Inflammatory macrophage treated with lipopolysaccharide for 1 hour (primary cell): ENCODE results near the gene IMPA2.
"Not testable (repeated sequence)": the region's sequence is repeated elsewhere in the genome, so short reads cannot be mapped to it uniquely, and the experiment has no call there.

Experiments
- DNase-seq, 2 donors: peaks; one replicate each; pipeline ENCODE4 v3.0.0-alpha.2; 2020 to 2022

IMPA2 gene

DNA sequence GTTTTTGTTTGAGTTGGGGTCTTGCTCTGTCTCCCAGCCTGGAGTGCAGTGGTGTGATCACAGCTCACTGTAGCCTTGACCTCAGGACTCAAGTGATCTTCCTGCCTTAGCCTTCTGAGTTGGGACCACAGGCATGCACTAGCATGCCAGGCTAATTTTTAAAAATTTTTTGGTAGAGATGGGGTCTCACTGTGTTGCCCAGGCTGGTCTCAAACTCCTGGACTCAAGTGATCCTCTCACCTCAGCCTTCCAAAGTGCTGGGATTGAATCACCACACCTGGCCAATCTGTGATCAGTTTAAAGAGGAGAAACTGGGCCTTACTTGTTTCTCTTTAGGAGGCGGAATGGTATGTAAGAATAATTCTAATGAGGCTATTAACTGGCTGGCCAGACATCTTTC, 49.9 kb downstream of the IMPA2 start:
- DNase-seq = no peak

DNA sequence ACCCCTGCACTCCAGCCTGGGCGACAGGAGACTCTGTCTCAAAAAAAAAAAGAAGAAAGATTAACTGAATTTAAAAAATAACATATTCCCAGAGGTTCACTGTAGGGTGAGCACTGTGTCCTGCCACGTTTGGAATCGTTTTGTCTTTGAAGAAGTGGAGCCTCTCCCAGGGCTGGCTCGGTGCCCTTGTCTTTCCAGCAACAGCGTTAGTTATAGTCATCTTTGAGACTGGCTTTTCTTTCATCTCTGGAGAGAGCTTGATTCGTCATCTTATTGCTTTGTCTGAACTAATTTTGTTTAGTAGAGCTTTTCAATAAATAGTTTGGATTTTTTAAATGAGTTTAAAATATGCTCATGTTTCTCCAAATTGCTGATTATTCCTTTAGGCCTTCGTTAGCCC, 50.5 kb downstream of the IMPA2 start:
- no peak for DNase-seq

DNA sequence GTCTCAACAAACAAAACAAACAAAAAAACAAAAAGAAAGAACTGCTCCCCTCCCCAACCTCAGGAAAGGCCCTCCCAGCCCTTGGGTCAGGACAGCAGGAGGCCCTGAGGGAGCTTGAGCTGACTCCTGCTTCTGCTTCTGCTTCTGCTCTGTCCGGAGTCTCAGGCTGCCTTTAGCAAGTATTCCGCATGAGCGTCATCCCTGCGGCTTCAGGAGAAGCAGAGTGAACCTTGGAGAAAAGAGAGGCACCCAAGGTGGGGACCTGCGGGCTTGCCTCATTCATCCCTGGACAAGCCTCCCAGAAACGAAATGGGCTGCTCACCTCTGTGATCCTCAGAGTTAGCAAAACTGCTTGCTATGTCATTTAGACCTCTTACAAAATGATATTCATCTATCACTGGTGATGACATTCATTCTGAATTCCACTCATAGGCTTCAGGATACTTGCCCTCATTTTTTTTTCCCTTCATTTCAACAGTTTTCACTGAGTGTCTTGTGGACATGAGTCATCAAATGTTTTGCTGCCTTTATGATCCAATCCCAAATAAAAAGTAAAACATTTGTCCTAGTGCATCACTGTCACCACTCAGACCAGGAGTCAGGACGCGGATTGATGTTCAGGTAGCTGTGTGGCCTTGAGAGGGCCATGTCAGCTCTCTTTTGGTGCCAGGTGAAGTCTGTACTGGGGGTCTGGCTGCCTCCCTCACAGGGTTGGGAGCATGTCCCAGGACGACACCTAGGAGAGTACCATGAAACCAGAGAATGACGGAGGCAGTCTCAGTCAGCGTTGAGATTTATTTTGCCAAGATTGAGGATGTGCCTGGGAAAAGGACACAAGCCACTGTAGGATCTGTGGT, 51.7 kb downstream of the IMPA2 start:
- DNase-seq = peak in 1 of 2 donors; percentile 30

DNA sequence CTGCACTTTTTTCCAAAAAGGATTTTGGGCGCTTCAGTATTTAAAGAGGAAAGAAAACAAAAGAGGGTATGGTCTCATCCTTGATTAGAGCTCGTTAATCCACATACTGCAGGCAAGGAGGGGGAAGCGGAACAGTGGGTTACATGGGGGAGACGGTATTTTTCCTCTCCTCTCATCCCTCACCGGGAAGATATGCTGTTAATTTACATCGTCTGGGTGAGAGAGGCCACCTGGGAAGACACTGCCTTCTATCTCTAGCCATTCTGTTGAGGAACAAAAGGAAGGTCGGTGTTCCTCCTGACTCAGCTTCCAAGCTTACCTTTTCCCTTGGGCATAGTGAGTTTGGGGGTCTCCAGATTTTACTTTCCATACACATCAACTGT, 52.3 kb downstream of the IMPA2 start:
- DNase-seq = no peak

DNA sequence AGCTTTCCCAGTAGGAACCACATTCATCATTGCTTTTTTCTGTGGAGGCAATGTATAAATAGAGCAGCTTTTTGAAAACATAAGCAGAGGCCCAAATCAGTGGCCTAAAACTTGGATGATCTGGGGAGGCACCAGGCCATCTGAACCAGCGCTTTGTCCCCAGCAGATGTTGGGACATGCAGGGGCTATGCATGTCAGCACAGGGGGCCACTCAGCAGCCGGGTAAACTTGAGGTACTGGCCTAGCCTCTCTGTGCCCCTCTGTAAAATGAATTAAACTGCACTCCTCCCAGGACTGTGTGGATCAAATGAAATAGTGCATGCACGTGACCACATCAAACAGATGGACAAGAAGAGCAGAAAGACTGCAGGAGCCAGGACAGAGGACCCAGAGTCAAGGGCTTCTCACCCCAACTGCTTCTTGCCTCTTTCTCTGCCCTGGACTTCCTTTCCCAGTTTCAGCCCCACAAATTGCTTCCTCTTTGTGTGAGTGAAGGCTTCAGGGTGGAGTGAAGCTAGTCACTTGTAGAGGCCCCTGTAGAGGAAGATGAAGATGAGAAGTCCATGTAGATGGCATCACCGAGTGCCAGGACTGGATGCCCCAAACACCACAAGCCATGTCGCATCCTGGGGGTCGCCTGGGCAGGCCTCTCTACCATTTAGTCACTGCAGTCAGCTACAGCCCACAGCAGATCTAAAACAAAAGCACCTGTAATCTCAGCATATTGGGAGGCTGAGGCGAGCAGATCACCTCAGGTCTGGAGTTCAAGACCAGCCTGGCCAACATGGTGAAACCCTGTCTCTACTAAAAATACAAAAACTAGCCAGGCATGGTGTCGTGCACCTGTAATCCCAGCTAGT, 53.2 kb downstream of the IMPA2 start:
- peak in 1 of 2 donors; percentile 39 for DNase-seq

DNA sequence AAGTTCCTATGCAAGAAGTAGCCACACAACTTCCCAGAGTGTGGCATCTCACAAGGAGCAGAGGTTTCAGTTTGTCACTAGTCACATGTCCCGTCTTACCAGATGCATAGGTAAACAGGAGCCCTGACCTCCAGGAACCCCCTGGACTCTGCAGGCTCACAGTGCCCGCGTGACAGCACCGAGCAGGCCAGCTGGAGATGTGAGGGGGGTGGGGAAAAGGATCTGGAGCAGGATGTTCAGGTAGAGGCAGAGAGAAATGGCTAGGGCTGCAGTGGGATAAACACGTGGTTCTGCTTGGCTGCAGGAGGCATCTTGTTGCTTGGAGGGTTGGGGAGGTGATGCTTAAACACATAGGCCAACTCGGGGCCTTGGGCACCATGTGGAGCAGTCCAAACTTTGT, 54.2 kb downstream of the IMPA2 start:
- no peak for DNase-seq

DNA sequence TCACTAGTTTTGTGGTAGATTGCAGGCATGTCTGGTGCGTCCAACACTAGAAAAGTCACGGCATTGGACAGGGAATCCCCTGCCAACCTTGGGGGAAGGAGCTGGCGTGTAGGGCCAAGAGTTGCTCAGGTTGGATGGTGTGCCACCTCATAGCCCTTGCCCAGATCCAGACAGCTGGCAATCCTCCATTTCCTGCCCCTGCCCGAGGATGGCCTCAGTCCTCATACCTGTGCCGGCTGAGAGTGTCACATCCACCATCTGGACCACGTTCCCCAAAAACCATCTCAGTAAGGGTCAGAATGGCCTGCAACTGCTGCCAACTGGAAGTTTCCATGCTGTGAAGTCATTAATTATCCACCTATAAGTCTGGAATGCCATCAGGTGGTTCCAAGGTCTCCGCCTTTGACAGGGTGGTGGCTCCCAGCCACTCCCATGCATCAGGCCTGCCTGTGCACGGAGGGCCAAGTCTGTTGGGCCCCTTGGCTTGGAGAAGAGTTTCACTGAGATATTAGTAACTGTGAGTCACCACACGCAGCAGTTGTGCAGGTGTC, 55.0 kb downstream of the IMPA2 start:
- no peak for DNase-seq

DNA sequence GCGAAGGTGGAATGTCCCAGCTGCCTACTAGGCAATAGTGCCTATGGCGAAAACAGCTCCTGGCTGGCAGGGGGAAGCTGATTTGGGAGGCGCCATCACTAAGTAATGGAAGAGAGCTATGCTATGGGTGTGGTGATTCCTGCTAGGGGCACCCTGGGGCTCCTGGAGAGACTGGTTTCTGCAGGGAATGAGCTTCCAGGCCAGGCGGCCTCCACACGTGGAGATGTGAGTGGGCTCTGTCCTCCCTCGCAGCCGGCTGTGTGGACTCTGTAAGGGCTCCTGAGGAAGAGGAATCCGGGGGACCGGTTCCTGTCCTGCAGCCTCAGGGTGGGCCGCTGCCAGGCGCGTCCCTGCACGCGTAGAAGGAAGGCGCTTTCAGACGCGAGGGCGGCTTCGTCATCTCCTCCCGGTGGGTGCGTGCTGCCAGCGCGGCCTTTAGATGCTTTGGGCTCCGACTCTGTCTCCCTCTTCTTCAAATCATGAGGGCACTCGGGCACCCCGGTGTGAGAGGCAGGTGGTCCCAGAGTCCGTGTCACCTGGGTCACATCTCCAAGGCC, 56.9 kb downstream of the IMPA2 start:
- DNase-seq = no peak

DNA sequence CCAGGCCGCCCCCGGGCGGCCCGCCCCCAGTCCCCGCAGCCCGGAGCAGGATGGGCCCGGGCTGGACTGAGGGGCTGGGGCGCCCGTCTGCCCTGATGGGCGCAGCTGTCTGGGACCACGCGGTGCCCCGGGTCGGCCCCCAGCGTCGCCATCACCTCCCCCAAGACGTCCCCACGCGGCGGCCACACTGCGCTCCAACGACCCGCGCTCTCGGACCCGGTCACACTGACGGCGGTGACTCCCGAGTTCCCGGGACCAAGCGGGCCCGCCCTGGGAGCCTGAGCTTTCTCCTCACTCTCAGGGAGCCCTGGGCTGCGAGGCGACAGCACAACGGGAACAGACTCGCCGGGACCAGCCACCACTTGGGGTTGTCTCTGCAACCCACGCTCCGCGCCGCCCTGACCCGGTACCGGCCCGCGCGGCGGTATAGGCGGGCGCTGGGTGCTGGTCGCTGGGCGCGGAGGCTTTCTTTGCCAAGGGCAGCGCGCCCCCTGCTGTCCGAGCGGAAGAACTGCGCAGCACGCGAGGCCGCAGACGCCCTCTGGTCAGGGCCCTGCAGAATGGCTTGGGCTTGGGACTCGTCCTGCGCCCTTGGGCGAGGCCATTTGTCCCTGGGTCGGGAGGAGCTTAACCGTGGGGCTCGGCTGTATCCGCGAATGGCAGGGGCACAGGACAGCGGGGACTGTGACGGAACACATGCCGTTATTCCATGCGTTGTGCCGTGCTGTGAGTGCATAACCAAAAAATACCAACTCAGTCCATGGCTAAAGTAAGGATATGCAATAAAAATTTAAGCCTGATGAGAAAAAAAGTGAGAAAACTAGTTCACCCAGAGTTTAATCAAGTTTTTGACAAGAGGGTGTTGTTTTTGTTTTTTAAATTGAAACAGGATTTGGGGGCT, 57.6 kb downstream of the IMPA2 start:
- peak; percentile 65 to 87 for DNase-seq

DNA sequence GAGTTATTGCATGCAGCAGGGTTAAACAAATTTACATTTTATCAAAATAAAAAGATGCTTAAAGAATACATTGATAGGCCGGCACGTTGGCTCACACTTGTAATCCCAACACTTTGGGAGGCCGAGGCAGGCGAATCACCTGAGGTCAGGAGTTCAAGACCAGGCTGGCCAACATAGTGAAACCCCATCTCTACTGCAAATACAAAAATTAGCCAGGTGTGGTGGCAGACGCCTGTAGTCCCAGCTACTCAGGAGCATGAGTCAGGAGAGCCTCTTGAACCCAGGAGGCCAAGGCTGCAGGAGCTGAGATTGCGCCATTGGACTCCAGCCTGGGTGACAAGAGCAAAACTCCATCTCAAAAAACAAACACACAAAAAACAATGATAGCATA, 58.2 kb downstream of the IMPA2 start:
- not testable (repeated sequence) for DNase-seq

DNA sequence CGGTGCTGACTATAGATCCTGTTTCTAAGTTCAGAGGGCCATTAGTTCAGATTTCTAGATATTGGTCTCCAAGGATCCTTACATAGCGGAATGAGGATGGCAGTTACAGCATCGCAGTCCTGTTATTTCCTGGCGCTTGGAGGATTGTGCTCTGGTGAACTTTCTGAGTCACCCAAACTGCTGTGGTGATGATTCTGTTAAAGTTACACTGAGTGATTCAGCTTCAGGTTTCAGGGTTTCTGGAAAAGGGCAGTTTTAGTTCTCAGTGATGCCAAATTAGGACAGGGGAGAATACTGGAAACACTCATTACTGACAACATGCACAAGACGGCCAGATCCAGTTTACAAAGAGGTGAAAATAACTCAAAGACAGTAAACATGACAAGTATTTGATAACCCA, 60.3 kb downstream of the IMPA2 start:
- DNase-seq = no peak

DNA sequence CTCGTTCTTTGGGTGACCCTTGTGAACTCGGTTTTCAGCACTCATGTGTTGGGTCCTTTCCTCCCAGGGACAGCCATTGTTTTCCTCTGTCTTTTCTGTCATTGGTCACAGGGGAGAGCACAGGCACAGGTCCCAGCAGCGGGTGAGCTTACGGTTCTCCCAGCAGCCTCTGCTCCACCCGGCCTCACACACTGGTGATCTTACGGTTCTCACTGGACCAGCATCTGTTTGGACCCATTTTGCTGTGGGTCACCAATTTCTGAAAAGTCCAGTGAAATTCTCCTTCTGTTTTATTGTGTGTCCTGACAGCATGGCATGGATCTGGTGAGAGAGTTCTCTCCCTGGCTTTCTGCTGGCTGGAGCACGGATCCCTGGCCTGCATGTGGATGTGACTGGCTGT, 62.5 kb downstream of the IMPA2 start:
- no peak for DNase-seq

DNA sequence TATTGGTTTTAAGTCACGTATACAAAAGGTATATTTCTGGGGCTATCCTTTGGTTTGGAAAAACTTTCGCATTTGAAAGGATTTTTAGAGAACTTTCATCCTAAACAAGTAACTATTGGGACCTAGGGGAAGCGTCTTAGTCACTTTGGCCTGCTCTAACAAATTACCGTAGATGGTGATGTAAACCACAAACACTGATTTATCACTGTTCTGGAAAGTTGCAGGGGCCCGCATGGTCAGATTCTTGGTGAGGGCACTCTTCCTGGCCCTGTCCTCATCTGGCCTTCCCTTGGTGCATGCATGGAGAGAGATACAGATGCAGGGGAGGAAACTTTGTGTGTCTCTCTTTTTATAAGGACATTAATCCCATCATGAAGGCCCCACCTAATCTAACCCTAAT, 63.3 kb downstream of the IMPA2 start:
- no peak for DNase-seq

DNA sequence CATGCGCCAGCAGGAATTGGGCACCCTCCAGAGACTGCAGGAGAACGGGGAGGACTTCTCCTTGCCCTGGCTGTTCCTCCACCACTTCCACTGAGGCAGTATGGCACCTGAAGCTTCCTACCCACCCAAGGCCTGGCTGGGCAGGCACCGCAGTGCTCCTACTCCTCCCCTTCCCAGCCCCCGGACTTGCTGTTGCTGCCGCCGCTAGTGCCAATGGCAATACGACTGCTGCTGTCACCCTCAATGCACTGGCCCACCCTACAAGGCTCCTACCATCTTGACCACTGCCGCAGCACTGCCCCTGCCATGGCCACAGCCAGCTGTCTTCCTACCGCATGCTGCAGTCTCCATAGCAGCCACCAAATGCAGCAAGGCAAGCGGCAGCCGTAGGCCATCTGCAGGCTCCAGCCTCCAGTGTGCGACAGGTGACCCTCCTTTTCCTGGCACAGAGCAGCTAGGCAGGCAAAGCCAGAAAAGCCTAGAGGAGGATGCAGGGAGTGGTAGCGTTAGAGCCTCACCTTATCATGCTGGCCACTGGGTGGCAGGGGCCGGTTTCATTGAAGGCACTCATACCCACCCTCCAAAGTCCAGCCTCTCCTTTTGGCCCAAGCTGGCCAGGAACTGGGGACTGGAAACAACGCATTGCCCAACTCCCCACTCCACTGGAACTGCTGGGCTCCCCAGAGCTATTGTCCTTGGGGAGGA, 64.9 kb downstream of the IMPA2 start:
- no peak for DNase-seq

DNA sequence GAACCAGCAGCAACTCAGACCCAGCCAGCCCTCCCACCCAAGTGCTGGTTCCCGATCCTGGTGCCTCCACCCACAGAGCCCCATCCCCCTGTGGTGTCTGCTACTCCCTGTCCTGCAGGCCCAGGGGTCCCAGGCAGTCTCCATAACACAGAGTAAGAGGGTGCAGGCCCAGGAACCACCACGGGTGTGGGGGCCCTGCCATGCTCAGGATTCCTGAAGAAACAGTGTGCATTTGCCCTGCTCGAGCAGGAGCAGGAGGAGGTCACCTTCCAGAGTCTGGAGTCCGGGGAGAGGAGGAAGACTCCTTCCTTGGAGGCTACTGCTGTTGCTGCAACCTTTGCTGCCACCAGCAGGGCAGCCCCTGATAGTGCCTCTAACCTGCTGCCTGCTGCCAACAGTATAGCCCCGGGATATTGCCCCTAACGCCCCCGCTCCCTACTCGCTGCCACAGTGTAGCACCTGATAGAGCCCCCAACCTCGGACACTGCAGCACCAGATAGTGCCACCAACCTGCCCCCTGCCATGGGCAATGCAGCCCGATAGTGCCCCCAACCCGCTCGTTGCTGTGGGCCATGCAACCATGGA, 65.5 kb downstream of the IMPA2 start:
- DNase-seq = no peak

DNA sequence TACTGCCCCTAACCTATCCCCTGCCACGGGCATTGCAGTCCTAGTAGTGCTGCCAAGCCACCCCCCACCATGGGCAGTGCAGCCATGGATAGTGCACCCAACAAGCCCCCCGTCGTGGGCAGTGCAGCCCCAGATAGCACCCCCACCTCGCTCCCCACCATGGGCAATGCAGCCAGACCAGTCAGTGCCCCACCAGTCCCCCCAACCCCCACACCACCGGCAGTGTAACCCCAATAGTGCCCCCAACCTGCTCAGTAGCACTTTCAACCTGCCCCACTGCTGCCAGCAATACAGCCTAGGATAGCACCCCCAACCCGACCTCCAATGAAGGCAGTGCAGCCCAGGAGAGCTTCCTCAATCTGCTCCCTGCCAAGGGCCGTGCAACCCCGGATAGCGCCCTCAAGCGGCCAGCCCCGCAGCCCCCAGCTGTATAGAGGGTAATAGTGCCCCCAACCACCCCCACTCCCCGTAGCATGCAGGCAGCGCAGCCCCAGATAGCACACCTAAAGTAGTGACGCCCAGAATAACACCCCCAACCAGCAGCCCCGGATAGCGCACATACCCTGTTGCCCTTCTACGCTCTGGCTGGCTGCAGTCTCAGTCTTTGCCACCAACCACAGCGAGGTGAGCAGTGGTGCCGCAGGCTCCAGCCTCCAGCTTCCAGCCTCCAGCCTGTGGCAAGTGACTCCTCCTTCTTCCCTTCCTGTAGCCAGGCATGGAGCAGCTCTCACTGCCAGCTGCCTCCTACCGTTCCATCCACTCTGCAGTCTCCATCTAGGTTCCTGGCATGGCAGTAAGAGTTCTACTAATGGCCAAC, 66.9 kb downstream of the IMPA2 start:
- DNase-seq = no peak

DNA sequence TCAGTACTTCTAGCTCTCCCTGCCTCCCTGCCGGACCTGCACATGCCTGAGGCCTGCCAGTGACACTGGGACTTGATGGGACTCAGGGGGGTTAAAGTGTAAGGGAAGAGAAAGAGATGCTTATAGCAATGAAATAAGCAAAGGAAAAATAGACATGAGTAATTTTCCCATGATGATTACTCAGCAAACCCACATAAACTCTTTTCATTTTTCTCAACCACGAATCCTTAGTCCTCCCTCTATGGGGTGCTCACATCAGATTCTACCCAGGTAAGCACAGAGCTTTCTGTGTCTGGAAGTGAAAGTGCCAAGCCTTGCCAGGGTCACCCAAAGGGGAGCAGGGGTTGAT, 67.5 kb downstream of the IMPA2 start:
- peak in 1 of 2 donors; percentile 30 for DNase-seq

DNA sequence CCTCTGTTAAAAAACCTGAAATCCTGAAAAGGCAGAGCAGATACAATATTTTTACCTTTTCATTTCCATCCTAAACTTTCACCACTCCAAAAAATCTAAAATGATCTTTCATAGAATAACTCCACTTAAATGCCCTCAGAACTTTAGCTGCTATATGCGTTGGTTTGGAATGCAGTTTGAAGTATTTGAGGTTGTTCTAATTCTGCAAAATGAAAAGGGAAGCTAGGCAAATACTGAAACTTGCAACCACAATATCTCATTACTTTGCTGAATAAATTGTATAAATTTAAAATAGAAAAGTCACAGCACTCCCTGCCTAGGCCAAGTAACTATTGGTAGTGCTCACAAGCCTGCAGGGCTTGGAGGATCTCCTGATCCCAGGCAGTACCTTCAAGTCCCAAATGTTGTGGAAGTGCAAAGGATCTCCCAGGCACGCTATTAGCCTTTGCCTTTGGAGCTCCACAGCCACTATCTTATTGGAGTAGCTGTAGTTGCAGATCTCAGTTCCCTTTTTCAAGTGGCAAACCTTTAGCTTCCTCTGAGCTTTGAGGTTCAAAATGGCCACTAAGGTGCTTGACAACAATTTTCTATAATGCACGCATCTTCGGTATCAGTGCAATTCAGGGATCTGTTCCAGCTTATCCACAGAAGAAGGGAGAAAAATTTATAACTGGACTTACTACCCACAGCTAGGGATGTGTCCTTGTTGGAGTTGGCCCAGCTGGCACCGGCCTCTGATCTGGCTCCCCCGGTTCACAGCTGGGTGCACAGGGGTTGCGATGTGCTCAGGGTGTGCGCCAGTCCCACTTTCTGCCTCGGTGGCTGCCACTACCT, 68.9 kb downstream of the IMPA2 start:
- DNase-seq = peak; percentile 14 to 25

DNA sequence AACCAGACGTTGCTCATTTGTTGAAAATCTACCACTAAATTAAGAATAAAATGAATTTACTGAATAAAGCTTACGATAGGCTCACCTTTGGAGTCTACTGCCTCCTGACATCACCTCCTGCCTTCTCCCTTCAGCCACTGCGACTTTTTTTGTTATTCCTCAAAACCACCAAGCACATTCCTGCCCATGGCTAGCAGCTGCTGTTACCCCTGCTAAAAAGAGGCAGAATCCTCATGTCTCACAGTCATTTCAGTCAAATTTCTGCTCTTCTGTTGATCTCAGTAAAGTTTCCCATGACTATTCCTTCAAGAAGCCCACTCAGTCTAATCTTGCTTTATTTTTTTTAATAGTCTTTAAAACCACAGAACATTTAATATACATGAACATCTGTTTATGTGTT, 71.6 kb downstream of the IMPA2 start:
- DNase-seq = peak; percentile 6 to 15

DNA sequence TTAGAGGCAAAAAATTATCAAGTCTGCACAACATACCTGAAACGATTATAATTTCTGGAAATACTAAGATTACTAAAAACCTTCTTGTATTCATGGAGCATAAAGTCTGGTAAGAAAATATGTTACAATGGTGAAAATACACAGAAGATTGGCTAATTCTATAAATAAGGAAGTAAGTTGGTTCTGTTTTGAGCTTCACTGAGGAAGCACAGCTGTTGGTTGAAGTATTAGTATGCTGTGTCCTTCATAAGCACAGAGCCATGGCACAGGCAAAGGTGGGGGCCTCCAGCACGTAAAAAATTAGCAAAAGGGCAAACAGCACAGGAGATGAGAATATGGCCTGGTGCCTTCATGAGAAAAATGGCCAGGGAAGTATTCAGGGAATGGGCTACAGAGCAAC, 72.0 kb downstream of the IMPA2 start:
- DNase-seq = peak; percentile 52 to 70
